GM18909 (cell line): ENCODE measurements around the gene ANLN.
"Not testable (repeated sequence)": the region's sequence is repeated elsewhere in the genome, so short reads cannot be mapped to it uniquely, and the experiment has no call there.

ENCODE experiments used
- ATAC-seq: cut with Tn5 transposase; IDR thresholded peaks from one replicate; pipeline ENCODE4 v1.9.1; 2021; ENCODE audit warnings: mild to moderate bottlenecking; ENCODE audit not compliant: unreplicated experiment, poor library complexity

ANLN gene

GRCh38 chr7:36497176-36497575, 107.5 kb downstream of the ANLN start:
- not testable (repeated sequence) for ATAC-seq

- ATAC-seq, result no peak
Measured at GRCh38 chr7:36497775-36498174, 108.1 kb downstream of the ANLN start.
